GM21360 (cell line): ENCODE data around the gene TSEN15.

Experiments used
- ATAC-seq: cut with Tn5 transposase; IDR thresholded peaks from one replicate; pipeline ENCODE4 v1.9.1; 2021; ENCODE audit warnings: mild to moderate bottlenecking, moderate library complexity; ENCODE audit not compliant: unreplicated experiment

TSEN15 gene

GRCh38 chr1:184052194-184052559 lies 647 bp downstream of the TSEN15 start:
- ATAC-seq, result no peak

DNA sequence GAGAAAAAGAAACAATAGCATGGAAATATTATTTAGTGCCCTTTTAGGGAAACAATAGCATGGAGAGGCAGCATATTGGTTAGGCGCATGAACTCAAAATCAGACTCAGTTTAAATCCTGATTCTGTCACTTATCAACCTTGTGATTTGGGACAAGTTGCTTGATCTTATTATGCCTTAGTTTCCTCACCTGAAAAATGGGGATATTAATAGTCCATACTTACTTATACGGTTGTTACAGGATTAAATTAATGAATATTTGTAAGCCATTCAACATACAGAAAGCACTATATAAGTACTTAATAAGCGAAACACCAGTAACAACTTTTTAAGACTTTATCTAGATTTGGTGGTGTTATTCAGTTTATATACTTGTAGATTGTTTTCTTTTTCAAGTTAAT lies 1.2 kb downstream of the TSEN15 start:
- ATAC-seq, result no peak

DNA sequence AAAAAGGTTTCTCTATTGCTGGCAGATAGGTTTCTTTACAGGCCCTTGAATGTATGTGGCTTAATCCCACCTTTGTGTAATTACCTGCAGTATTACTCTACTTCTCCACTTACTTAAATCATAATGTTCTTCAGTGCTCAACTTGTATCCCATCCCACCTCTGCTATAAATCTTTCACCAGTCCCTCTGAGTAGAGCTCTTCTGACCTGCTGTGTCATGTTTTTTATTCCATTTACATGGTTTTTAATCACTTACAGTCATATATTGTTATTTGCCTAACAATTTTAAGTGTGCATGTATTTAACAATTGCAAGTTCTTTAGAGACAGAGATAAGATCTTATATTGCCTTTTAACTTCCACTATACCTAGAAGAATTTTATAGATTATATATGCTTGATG lies 2.4 kb downstream of the TSEN15 start:
- no peak for ATAC-seq

GRCh38 chr1:184056921-184057555 lies 5.5 kb downstream of the TSEN15 start:
- no peak for ATAC-seq

- ATAC-seq, result no peak
These were observed 8.4 kb downstream of the TSEN15 start for GRCh38 chr1:184059887-184060286.

GRCh38 chr1:184060316-184060715 lies 8.8 kb downstream of the TSEN15 start:
- no peak for ATAC-seq

GRCh38 chr1:184061396-184062003 lies 10.0 kb downstream of the TSEN15 start:
- ATAC-seq, result no peak

DNA sequence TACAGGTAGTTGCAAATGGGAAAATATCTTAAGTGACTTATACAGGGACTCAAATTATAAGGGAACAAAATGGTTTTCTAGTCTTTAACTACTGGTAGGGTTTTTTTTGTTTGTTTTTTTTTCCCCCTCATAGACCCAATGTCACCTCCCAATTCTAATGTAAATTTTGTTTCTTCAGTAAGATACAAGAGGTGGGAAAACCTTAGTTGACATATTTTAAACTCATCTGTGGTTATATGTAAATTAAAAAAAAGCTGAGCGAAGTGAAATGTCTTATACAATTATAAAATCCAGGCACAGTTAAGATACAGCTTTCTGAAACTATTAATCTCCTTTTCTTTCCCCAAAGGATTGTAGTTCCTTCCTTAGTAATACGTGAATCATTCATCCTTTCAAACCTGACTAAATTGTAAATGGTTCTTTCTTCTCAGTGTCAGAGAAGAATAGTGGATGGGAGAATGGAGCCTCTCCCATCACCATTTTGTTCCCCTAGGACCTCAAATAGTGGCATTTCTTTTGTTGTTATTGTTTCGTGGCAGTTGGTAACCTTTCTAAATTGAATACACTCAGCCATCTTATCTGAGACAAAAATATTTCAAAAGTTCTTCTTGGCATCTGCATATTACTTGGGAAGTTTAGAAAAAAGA lies 11.2 kb downstream of the TSEN15 start:
- ATAC-seq, result no peak

- ATAC-seq, result no peak
These were observed 14.0 kb downstream of the TSEN15 start for GRCh38 chr1:184065559-184065958.

GRCh38 chr1:184068354-184068753 lies 16.8 kb downstream of the TSEN15 start:
- no peak for ATAC-seq

GRCh38 chr1:184069675-184070074 lies 18.1 kb downstream of the TSEN15 start:
- ATAC-seq, result no peak

DNA sequence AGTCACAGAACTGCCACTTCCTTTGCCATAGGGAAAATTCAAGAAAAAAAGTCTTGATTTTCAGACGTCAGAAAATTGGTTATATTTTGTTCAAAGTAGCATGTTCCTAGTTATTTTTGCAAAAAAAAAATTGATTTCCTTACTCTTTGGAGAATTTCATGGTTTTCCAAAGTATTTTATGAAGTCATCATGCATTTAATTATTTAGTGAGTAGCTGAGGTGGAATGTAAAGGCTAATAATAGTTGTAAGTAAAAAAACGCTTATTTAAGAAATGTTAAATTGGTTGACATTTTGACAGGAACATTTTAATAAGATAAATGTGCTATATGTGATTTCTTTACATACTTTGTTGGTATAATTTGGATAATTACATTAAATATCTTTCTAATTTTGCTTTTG lies 20.8 kb downstream of the TSEN15 start:
- ATAC-seq, result no peak

DNA sequence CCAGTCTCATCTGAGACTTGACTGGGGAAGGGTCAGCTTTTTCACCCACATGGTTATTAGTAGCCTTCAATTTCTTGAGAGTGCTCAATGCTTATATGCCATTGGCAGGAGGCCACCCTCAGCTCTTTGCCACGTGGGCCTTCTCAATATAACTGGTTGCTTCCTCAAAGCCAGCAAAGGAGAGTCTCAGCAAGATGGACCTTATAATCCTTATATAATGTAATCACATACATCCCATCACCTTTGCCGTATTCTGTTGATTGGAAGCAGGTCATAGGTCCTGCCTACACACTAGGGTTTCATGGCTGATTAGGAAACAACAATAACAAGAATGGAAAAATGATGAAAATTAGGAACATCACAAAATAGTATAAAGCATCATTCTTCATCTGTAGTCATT lies 22.9 kb downstream of the TSEN15 start:
- no peak for ATAC-seq

DNA sequence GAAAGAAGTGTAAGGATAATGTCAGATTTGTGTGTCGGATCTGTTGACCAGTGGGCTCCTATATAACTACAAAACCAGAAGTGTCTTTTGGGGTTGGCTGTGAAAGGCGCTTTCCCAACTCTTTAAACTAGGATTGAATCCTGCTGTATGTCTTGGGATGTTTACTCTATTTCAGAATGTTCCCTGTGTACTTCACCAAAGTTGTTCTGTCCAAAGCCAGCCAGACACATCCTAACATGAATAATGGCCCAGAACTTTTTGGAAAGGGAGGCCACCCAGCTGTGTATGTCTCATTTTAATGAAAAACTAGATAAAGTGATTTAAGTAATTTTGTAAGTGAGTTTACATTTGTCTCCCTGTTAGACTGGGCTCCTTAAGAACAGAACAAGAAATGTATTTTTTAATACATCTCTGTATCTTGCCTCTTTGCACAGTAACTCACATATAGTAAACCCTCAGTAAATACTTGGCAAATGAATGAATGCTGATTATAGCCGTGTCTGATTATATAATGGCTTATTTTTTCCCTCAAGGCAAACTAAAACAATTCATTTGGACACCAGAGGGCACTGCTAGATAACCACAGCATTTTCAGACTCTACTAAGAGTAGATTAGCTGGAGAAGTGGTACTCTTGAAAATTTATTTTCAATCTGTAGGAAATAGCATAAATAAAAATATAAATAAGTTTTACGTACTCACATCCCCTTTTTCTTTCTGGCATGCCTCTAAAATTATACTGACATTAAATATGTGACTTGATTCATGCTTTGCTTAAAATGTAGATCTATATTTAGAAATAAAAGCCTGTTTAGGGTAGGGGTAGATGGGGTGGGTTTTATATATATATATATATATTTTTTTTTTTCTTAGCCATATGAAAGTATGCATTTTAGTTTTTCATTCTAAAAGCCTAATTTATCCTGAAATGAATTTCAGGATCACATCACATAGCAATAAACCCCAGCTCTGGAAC lies 23.8 kb downstream of the TSEN15 start:
- no peak for ATAC-seq

DNA sequence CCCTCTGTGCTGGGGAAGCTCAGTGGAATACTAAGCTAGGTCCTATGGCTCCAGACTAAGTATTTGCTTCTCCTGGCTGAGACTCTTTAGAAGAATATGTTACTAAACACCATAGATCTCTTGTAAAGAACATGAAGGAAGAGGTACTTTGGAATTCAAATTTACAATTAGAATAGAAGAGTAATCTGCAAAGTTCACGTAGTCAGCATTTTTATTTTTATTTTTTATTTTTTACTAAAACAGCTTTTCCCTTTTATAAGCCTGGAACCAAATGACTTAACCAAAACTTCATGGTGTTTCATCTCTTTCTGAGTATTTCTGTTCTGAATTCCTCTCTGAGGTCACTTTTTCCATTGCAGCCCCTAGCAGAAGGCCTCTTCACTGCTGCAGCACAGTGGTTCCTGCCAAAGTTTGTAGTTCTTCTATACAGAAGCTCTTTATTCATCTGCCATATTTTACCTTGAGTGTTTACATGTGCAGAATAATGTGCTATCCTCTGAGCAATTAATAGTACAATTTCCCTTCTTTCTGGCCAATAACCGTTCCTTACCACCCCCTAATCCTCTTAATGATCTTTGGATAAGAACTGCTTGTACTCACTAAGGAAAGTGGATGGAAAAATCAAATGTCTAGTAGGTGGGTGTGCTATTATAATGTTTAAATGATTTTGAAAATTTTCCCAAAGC lies 27.2 kb downstream of the TSEN15 start:
- no peak for ATAC-seq

DNA sequence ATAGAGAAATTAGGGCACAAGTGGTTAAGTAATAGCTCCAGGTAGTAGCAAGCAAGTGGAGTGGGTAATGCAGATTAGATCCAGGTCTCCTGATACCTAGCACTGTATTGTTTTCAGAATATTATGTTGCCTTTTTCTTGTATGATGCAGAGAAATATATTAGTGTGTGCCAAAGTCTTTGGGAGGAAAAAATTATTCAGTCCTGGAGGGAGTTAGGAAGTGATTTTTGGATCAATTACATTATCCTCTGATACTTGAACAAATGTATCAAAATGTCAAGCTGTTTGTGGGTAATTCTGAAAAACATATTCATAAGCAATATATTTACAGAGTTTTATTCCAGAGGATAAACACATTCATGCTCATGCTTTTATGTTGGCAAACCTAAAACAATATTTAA lies 28.8 kb downstream of the TSEN15 start:
- no peak for ATAC-seq

GRCh38 chr1:184082541-184083415 lies 31.2 kb downstream of the TSEN15 start:
- no peak for ATAC-seq

DNA sequence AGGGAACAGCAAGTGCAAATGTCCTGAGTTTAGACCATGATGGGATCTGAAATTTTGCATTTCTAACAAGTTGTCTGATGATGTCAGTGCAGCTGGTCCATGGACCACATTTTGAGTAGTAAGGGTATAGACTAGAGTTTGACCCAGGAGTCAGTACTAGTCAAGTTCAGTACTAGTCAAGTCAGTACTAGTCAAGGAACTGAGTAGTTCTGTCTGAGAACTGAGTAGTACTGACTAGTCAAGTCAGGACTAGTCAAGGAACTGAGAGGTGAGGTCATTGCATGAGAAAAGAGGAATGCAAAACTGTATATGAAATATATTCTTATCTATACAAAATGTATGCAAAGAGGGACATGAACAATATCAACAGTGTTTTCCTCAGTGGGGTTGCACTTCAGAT lies 34.1 kb downstream of the TSEN15 start:
- ATAC-seq, result no peak

GRCh38 chr1:184088037-184088436 lies 36.5 kb downstream of the TSEN15 start:
- no peak for ATAC-seq

- ATAC-seq, result no peak
These were observed 41.5 kb downstream of the TSEN15 start for GRCh38 chr1:184093071-184093470.
